GM10847 (cell line): ENCODE measurements around the gene PDGFB.

Experiments used
- POLR2A ChIP-seq: IDR thresholded peaks from 2 replicates; pipeline ENCODE4 v1.6.1; 2011; ENCODE audit not compliant: insufficient read length; ENCODE audit errors: extremely low read depth

The PDGFB gene

GRCh38 chr22:39244496-39245129 lies at the start of gene PDGFB:
PDGFB (minus strand) TSS chr22:39244982; CDS start chr22:39243963, 1,019 bp downstream.
- no peak for TF ChIP-seq POLR2A

- no peak for TF ChIP-seq POLR2A
Observed at GRCh38 chr22:39293766-39294368, 49.1 kb upstream of the PDGFB start.

- TF ChIP-seq POLR2A, result no peak
Observed at GRCh38 chr22:39292561-39293074, 47.8 kb upstream of the PDGFB start.

GRCh38 chr22:39292031-39292462 lies 47.3 kb upstream of the PDGFB start:
- TF ChIP-seq POLR2A, result no peak

GRCh38 chr22:39291523-39291922 lies 46.7 kb upstream of the PDGFB start:
- no peak for TF ChIP-seq POLR2A

- TF ChIP-seq POLR2A, result no peak
Observed at GRCh38 chr22:39290724-39291161, 46.0 kb upstream of the PDGFB start.

GRCh38 chr22:39289975-39290720 lies 45.4 kb upstream of the PDGFB start:
- no peak for TF ChIP-seq POLR2A

GRCh38 chr22:39289533-39289932 lies 44.8 kb upstream of the PDGFB start:
- no peak for TF ChIP-seq POLR2A

GRCh38 chr22:39288135-39288898 lies 43.5 kb upstream of the PDGFB start:
- no peak for TF ChIP-seq POLR2A

GRCh38 chr22:39287076-39287725 lies 42.4 kb upstream of the PDGFB start:
- no peak for TF ChIP-seq POLR2A

- no peak for TF ChIP-seq POLR2A
Observed at GRCh38 chr22:39284983-39285382, 40.2 kb upstream of the PDGFB start.

- no peak for TF ChIP-seq POLR2A
Observed at GRCh38 chr22:39284142-39284980, 39.6 kb upstream of the PDGFB start.

GRCh38 chr22:39283322-39284141 lies 38.8 kb upstream of the PDGFB start:
- TF ChIP-seq POLR2A, result no peak
